ENCODE data around the gene SCAPER.

SCAPER gene

DNA sequence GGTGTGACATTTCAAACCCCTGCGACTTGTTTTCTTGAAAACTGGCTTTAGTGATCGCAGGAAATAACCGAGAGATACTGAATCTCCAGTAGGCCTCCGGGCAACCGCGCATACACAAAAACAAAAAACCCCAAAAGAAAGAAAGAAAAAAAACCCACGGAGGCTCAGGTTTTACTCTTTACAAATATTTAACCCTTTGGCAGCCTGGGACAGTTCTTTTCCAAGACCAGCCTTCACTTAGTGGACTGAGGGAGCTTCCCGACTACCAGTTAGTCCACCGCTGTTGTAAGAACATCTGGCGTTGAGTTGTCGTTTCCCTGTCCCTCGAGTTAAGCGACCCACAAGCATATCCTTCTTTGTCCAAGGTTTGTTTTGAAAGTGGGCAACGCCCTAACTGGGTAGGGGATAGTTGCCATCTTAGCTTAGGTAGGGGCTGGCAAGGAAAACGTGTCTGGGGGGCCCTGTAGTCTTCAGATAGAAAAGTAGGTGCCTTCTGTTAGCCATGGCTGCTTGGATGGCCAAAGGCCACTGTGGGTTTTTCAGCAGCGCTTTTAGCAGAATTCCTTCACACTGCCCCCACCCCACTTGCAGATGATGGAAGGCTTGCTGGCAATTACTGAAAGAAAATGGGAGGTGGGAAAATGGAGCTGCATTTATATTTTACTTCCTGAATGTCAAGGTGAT, 561.7 kb downstream of the SCAPER start:
- in situ Hi-C loops (cut with MboI; ENCODE audit: low sequenced_read_pairs), result no loop called here

GRCh38 chr15:76342382-76343201, 562.5 kb downstream of the SCAPER start:
- in situ Hi-C loops (cut with MboI; ENCODE audit: low sequenced_read_pairs), result no loop called here

DNA sequence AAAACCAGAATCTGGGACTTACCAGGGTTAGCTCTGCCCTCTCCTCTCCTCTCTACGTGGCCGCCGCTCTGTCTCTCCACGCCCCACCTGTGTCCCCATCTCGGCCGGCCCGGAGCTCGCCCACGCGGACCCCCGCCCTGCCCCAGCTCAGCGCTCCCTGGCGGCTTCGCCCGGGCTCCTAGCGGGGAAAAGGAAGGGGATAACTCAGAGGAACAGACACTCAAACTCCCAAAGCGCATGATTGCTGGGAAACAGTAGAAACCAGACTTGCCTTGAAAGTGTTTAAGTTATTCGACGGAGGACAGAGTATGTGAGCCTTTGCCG, 563.1 kb downstream of the SCAPER start:
- in situ Hi-C loops (cut with MboI; ENCODE audit: low sequenced_read_pairs), result no loop called here

- in situ Hi-C loops (cut with MboI; ENCODE audit: low sequenced_read_pairs), result no loop called here
These were observed 563.6 kb downstream of the SCAPER start for GRCh38 chr15:76341366-76342057.

DNA sequence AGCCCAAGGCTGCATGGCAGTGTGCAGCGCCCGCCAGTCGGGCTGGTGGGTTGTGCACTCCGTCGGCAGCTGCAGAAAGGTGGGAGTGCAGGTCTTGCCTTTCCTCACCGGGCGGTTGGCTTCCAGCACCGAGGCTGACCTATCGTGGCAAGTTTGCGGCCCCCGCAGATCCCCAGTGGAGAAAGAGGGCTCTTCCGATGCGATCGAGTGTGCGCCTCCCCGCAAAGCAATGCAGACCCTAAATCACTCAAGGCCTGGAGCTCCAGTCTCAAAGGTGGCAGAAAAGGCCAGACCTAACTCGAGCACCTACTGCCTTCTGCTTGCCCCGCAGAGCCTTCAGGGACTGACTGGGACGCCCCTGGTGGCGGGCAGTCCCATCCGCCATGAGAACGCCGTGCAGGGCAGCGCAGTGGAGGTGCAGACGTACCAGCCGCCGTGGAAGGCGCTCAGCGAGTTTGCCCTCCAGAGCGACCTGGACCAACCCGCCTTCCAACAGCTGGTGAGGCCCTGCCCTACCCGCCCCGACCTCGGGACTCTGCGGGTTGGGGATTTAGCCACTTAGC, 564.3 kb downstream of the SCAPER start:
- in situ Hi-C loops (cut with MboI; ENCODE audit: low sequenced_read_pairs), result no loop called here

GRCh38 chr15:76340198-76340802, 564.8 kb downstream of the SCAPER start:
- in situ Hi-C loops (cut with MboI; ENCODE audit: low sequenced_read_pairs), result no loop called here

- in situ Hi-C loops (cut with MboI; ENCODE audit: low sequenced_read_pairs), result no loop called here
These were observed 565.6 kb downstream of the SCAPER start for GRCh38 chr15:76339305-76340197.

GRCh38 chr15:76338486-76339304, 566.4 kb downstream of the SCAPER start:
- in situ Hi-C loops (cut with MboI; ENCODE audit: low sequenced_read_pairs), result no loop called here

DNA sequence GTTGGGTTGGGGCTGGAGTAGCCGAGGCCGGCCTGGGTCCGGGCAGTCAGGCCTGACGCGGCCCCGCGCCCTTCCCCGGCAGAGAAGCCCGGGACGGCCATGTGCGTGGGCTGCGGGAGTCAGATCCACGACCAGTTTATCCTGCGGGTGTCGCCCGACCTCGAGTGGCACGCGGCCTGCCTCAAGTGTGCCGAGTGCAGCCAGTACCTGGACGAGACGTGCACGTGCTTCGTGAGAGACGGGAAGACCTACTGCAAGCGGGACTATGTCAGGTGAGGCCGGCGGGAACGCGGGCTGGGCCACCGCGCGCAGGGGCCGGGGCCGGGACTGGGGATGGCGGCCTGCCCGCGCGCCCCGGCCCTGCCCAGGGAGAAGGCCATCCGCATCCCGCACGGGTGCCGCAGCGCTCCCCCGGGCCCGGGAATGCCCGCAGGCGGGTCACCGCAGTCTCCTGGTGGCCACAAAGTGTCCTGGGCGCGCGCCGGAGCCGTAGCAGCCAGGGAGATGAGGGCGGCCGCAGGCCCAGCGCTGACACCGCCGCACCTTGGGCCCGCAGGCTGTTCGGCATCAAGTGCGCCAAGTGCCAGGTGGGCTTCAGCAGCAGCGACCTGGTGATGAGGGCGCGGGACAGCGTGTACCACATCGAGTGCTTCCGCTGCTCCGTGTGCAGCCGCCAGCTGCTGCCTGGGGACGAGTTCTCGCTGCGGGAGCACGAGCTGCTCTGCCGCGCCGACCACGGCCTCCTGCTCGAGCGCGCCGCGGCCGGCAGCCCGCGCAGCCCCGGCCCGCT, 567.2 kb downstream of the SCAPER start:
- in situ Hi-C loops (cut with MboI; ENCODE audit: low sequenced_read_pairs), result no loop called here

DNA sequence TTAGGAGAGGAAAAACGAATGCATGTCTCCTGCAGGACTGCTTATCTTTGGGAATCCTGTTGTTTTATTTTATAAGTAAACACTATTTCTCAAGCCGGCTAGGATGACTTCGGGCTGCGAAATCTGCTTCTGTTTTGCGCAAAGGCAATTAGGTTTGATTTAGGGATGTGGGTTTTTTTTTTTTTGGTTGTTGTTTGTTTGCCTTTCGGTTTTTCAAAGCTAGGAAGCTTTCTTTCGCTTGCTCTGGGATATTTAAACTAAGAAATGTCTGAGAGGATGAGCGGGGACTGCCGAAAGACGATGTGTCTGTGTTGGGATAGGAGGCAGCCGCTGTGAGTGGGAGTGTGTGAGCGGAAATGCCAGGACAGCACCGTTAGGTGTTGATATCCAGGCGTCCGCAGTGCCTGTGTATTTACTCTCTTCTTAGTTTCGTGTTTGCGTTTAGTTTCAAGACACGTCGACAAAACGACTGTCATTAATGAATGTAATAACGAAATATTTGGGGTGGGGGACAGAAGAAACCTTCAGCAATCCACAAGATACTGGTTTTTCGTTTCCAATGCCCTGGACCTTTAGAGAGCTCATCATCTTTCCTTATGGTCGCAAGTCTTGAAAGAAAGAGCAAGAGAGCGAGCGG, 568.0 kb downstream of the SCAPER start:
- in situ Hi-C loops (cut with MboI; ENCODE audit: low sequenced_read_pairs), result no loop called here

- in situ Hi-C loops (cut with MboI; ENCODE audit: low sequenced_read_pairs), result no loop called here
These were observed 568.7 kb downstream of the SCAPER start, which contains the start of gene ISL2 for GRCh38 chr15:76336254-76337058. TSS of gene ISL2 (plus strand) at chr15:76336773. CDS start at chr15:76336884, 111 bp downstream.

- in situ Hi-C loops (cut with MboI; ENCODE audit: low sequenced_read_pairs), result no loop called here
These were observed 569.6 kb downstream of the SCAPER start for GRCh38 chr15:76335307-76336253.

DNA sequence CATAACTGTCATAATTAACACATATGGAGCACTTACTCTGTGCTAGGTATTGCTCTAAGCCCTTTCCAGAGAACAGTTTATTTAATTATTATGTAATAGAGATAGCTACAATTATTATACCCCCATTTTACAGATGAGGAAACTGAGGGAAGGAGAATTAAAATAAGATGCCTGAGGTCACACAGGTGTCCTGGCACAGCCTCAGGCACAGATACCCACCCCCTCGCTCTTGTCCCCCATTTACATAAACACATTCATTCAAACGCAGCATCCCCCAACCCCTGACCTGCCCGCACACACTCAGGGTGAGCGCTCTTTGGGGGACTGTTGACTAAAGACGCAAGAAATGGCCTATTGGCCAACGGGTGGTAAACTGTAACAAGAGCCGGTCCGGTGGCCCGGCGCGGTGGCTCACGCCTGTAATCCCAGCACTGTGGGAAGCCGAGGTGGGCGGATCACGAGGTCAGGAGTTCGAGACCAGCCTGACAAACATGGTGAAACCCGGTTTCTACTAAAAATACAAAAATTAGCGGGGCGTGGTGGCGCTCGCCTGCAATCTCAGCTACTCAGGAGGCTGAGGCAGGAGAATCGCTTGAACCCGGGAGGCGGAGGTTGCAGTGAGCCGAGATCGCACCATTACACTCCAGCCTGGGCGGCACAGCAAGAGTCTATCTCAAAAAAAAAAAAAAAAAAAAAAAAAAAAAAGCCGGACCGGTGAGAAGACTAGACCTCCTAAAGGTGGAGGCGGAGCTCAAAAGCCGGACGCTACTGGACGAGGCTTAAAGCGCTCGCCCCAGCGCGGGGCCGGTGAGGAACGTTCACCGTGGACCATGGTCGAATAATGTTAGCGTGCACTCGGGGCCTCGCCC, 570.5 kb downstream of the SCAPER start:
- in situ Hi-C loops (cut with MboI; ENCODE audit: low sequenced_read_pairs), result no loop called here

GRCh38 chr15:76333720-76334437, 571.3 kb downstream of the SCAPER start:
- in situ Hi-C loops (cut with MboI; ENCODE audit: low sequenced_read_pairs), result no loop called here

All from hTERT RPE-1 (cell line).